DMS53 treated with DMSO at 0.1 percent for 48 hours (cell line): ENCODE measurements around the gene FUT2.

Source experiments
- DNase-seq: peaks from one replicate; lab custom pipeline; 2025; ENCODE audit not compliant: unreplicated experiment; lab: John Stamatoyannopoulos, UW

FUT2 gene

DNA sequence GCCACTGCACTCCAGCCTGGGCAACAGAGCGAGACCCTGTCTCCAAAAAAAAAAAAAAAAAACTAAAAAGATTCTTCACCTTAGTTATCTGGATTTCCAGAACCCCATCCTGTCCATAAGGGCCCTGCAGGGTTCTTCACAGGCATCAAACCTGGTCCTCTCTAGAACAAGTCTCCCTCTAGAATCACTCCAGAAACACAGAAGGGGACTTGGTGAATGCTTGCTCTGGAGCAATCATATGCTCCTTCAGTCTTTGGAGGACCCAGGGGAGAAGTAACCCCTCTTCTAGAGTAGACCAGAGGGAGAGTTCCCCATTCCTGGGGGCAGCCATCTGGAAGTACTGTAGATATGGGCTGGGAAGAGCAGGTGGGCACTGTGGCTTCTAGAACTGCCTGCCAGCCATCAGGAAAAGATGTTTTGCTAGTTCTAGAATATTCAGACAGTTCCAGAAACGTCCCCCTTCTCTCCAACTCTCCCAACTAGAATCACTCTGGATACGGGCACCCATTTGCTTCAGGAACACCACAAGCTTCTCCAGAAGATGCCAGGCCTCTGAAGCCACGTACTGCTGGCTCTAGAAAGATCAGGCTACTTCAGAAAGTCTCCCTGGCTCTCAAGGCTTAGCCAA is 53.9 kb downstream of the FUT2 start:
- DNase-seq = no peak

DNA sequence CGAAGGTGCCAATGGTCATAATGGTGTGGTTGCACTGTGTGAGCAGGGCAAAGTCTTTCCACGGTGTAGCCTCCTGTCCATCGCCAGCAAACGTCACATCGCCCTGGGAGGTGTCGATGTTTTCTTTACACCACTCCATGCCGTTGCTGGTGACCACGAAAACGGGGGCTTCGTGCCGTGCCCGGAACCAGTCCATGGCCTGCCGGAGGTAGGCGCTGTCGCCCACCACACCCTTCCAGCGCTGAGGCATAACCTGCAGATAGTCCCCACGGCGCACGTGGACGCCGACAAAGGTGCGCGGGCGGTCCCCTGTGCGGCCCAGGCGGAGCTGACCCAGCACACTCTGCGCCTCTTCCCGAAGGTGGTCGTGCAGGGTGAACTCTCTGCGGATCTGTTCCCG is 54.6 kb downstream of the FUT2 start:
- DNase-seq = no peak

DNA sequence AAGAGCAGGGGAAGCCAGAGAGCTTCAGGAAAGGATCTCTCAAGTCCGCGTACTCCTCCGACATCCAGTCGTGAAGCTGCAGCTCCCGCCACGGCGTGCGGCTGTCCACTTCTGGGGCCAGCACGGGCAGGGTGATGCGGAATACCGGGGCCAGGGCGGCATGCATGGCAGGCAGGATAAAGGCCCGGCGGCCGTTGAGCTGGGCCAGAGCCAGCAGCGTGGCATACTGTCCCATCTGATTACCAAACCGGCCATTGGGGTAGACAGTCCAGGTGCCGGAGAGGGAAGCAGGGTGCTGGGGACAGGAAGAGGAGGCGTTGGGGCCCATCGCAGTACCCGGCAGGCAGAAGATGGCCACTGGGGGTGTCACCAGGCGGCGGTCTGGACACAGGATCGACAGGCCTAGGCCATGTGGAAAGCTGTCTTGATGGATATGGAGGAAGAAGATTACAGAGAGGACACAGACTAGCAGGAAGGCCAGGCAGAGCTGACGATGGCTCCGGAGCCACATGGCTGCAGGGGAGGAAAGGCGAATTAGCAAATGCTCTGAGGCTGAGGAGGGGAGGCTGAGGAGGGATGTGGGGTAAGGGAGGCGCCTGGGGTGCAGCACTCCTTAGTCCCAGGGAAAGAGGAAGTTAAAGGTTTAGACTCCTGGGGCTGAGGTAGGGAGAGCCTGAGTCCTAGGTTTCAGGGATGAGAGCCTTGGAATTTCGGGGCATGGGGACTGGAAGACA is 55.2 kb downstream of the FUT2 start:
- DNase-seq = no peak

DNA sequence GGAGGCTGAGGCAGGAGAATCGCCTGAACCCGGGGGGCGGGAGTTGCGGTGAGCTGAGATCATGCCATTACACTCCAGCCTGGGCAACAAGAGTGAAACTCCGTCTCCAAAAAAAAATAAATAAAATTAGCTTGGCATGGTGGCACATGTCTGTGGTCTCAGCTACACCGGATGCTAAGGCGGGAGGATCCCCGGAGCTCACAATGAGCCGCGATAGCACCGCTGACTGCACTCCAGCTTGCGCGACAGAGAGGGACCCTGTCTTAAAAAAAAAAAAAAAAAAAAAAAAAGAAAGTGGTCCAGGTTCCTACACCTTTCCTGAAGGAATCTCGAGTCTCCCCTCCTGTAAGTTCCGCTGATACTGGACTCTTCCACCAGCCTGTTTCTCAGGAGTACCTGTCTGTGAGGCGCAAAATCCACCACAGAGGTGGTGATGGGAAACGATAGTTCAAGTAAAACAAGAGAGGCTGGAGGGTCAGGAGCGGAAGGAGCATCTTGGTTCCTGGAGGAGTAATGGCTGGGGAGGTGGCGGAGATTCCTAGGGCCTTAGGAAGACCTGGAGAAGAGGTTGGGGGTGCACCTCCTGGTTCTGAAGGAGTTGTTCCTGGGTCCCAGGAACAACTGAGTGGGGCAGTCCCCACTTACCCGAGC is 56.2 kb downstream of the FUT2 start:
- DNase-seq = no peak

DNA sequence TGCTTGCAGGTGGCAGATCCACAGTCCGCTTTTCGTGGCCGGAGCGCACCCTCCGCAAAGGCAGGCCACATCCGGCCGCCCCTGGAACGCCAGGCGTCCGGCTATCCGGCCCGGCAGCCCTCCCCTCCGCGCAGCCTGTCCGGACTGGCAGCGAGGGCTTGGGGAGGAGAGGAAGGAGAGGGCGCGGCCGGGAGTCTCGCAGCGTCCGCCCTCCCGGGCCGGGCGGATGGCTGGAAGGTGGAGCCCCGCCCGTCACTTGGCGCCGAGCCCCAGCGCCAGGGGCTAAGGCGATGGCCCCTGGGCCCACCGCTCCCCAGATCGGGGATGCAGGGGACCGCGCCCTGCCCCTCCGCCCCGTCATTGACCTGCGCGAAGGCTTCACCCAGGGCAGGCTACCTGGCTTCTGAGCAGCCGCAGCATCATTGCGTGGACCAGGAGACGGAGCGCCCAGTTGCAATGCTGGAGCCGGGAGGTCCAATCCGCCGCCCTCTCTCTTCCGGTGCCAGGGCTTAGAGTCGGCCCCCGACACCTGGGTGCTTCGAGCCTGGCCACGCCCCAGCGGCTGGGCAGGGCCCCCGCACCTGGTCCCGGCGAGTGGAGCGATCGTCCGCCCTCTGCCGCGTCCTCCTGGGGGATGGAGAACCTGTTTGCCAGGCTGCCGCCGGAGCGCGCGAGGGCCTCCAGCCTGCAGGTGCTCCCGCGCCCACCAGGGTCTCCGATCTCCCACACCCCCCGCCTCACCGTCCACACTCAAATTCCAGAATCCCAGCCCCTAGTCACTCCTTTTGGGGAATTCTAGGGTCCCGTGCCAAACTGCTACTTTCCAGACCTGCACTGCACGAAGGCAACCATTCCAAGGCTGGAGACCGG is 57.0 kb downstream of the FUT2 start, which contains the start of gene FUT1:
Gene FUT1, minus strand, starts transcription at position 146 of the 870 bp plus-strand sequence. CDS start 1,360 bp downstream, outside the sequence.
- peak; percentile 97 for DNase-seq

DNA sequence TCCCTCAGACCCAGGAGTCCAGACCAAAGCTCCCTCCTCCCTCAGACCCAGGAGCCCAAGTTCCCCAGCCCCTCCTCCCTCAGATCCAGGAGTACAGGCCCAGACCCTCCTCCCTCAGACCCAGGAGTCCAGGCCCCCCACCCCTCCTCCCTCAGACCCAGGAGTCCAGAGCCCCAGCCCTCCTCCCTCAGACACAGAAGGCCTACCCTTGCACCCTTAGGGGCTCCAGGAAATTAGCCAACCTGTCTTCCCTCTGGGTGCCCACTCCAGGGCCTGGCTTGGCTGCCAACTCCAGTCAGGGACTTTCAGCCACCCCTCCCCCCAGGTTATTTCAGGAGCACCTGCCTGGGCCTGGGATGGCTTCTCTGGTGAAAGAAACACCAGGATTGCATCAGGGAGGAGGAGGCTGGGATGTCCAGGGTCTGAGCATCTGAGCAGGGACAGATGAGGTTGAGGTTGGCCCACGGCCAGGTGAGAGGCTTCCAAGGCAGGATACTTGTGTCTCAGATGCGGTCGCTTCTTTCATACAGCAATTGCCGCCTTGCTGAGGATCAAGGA is 59.4 kb downstream of the FUT2 start, which contains the start of gene FGF21:
Gene FGF21, plus strand, starts transcription at position 441 of the 558 bp plus-strand sequence. CDS start 713 bp downstream, outside the sequence.
- DNase-seq = peak; percentile 62
